Hematopoietic multipotent progenitor cell treated with erythropoietin and hydrocortisone succinate and interleukin-3 and kit ligand, for 8 days (in vitro differentiated cells): ENCODE results near the gene MRPL17.

Experiments
- DNase-seq: peaks from one replicate; pipeline ENCODE4 v3.0.0-alpha.2; 2015

MRPL17 gene

GRCh38 chr11:6681949-6682348, 1.2 kb downstream of the MRPL17 start:
- DNase-seq: peak; percentile 34

- no peak for DNase-seq
Observed at GRCh38 chr11:6681505-6681904, 1.6 kb downstream of the MRPL17 start.

GRCh38 chr11:6677018-6677417, 6.1 kb downstream of the MRPL17 start:
- no peak for DNase-seq

- no peak for DNase-seq
Observed at GRCh38 chr11:6674862-6675261, 8.3 kb downstream of the MRPL17 start.

GRCh38 chr11:6674219-6674597, 8.9 kb downstream of the MRPL17 start:
- DNase-seq: no peak

DNA sequence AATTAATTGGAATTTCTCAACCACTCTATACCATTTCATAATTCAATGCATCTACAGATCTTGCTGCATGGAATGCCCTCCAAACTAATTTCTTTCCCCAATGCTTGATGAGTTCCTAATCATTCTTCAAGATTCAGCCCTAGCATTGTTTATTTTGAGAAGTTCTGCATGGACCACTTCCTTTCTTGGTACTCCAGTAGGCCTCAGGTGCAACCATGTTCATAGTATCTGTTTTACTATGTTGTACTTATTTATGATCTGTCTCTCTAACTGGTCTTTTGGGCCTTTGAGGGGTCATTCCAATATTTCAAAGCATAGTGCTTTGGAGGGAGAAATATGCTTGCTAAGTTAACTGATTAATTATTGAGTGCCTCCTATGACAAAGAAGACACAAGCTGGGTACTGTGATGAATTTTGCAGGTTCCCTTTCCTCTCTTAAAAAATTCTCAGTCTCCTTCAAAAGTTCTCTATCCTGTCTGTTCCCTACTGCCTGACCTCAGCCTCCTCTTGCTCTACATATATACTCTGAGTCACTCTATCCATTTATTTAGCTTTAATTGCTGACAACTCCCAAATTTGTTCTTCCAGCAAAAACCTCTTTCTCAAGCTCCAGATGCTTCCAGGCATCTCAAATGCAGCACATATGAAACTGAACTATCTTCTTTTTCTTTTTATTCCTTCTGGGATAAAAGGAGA, 9.5 kb downstream of the MRPL17 start:
- DNase-seq: no peak

DNA sequence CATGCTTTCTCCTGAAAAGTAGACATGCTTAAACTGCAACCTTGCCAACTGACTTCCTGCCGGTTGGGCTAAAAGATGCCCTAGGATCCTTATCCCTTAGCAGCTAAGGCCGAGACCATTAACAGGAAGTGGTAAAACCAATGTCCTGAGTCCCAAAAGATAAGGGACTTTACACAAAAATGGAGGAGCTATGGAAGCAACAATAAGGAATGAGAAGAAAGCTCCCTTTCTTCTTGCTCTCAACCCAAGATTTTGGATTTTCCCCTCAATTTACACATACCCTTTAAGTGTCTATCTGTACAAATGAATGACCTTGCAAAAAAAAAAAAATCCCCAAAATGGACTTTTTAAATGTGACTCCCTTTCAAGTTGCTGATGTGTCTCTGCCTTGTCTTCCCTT, 11.1 kb downstream of the MRPL17 start:
- peak; percentile 57 for DNase-seq

GRCh38 chr11:6670202-6670830, 12.8 kb downstream of the MRPL17 start:
- no peak for DNase-seq

- peak; percentile 62 for DNase-seq
Observed at GRCh38 chr11:6667733-6668374, 15.3 kb downstream of the MRPL17 start.

DNA sequence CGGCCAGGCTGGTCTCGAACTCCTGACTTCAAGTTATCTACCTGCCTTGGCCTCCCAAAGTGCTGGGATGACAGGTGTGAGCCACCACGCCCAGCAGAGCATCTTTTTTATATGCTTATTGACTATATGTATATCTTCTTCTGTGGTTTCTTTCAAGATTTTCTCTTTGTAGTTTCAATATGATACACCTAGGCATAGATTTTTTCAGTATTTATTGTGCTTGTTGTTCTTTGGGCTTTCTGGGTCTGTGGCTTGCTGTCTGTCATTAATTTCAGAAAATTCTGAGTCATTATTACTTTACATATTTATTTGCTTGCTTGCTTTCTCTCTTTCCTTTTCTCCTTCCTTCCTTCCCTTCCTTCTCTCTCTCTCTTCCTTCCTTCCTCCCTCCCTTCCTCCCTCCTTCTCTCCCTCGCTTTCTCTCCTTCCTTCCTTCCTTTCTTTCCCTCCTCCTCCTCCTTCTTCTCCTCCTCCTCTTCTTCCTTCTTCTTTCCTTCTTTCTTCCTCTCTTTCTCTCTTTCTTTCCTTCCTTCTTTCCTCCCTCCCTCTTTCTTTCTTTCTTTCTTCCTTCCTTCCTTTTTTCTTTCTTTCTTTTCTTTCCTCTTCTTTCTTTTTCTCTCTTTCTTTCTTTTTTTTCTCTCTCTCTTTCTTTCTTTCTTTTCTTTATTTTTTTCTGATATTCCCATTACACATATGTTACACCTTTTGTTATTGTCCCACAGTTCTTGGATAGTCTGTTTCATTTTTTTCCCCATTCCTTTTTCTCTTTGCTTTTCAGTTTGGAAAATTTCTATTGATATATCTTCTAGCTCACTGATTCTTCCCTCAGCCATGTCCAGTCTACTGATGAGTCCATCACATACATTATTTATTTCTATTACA, 16.6 kb downstream of the MRPL17 start:
- DNase-seq: no peak

GRCh38 chr11:6664551-6664950, 18.6 kb downstream of the MRPL17 start:
- DNase-seq: no peak

DNA sequence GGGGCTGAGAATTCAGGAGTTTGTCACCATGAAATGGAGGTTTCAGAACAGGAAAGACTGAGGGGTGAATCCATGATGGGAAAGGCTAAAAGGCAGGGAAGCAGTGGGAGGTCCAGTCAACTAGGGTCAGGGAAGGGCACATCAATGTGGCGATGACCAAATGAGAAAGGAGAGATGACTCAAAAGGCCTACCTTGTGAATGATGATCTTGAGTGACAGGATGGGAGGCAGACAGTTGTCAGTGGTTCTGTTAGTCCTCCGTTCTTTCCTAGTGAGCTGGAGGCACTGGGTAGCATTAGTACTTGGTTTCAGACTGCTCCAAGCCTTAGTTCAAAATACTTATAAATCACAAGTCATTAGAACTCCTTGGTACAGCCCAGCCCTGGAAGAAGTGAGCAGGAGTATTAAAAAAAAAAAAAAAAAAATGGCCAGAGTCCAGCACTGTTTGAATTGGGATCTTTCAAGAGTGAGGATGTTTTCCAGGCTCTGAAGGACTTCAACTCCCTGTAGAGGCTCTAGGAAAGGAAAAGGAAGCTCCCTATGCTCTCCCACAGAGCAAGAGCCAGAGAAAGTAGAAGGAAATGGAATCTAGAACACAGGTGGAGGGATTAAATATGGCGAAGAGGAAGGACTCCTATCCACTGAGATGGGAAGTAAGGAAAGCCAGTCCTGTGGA, 19.2 kb downstream of the MRPL17 start:
- no peak for DNase-seq

DNA sequence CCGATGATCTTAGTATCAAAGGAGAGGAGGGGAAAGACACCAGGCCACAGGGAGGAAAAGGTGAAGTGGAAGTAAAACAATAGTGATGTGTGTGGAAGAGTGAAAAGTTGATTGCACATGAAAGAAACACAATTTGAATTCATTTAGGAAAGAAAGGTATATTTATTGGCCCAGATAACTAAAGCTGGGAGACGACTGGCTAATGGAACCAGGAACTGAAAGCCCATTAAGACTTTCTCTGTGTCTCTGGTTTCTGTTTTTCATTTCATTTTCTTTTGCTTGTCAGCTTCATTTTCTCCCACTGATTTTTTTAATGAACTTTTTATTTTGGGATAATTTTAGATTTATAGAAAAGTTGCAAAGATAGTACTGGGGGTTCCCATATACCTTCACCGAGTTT, 22.4 kb downstream of the MRPL17 start:
- DNase-seq: no peak

- no peak for DNase-seq
Observed at GRCh38 chr11:6658647-6659046, 24.5 kb downstream of the MRPL17 start.

GRCh38 chr11:6657346-6657745, 25.8 kb downstream of the MRPL17 start:
- no peak for DNase-seq

GRCh38 chr11:6656936-6657335, 26.2 kb downstream of the MRPL17 start:
- no peak for DNase-seq

- DNase-seq: no peak
Observed at GRCh38 chr11:6656584-6656915, 26.6 kb downstream of the MRPL17 start.

GRCh38 chr11:6655790-6656583, 27.2 kb downstream of the MRPL17 start, which contains the start of gene DCHS1:
Gene DCHS1, minus strand, starts transcription at chr11:6655809. Its CDS starts 14,196 bp downstream, at chr11:6641613.
- DNase-seq: no peak

- no peak for DNase-seq
Observed at GRCh38 chr11:6655020-6655789, 27.9 kb downstream of the MRPL17 start.

- DNase-seq: no peak
Observed at GRCh38 chr11:6654281-6655019, 28.7 kb downstream of the MRPL17 start.
